ENCODE data around the gene CD38.
"Not testable (repeated sequence)": the region's sequence is repeated elsewhere in the genome, so short reads cannot be mapped to it uniquely, and the experiment has no call there.

CD38 gene

DNA sequence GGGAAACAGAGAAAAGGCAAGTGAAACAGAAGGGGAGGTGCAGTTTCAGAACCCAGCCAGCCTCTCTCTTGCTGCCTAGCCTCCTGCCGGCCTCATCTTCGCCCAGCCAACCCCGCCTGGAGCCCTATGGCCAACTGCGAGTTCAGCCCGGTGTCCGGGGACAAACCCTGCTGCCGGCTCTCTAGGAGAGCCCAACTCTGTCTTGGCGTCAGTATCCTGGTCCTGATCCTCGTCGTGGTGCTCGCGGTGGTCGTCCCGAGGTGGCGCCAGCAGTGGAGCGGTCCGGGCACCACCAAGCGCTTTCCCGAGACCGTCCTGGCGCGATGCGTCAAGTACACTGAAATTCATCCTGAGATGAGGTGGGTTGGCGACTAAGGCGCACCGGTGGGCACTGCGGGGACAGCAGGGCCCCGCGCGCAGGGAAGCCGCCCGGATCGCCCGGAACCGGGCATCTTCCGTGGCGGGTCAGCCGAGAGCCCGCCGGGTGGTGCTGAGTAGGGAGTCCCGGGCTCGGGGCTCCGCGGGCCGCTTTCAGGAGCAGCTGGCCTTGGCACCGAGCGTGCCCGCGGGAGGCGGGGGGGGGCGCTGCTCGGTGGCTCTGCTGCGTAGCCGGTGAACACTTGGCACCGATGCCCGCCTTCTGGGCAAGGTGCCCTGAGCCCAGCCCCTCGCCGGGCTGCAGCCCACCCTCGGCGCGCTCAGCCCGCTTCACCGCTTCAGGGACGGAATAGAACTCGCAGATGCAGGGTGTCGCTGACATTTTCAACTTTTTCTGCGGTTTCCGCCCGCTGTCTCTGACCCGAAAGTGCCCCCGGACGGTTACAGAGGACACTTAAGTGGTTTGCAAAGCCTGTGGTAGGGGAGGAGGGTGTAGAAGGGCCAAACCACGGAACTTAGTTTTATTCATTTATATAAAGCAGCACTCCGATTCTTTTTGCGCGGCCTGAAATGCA is at the start of gene CD38:
TSS of gene CD38 (plus strand) at position 40 of the 953 bp plus-strand sequence. CDS start at position 127, 87 bp downstream.
- peak; percentile 48 to 53 for DNase-seq

DNA sequence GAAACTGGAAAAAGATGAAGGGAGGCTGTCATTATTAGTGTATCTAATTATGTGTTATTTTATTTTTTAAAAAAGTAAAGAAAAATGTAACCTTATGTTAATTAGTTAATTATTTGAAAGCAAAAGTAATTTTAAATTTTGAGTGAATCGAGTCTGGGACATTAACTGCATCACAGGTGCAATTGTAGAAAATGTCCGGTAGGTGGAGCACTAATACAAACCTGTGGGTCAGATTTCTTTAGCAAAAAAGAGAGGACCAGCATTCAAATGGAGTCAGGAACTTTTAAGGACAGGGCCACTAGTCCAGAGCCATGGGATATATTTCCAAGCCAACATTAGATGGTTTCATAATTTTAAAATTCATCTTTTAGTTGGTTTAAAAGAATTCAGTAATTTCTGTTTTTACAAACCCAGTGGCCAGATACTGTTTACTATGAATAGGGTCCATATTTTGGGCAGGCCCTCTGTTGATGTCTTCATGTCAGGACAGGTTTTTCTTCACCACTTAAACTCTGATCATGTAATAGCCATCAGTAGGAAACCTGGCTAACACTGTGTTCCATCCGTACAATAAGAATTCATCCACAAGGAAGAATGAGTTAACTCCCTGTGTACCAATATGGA is 48.1 kb upstream of the CD38 start:
- DNase-seq: peak; percentile 38 to 66

DNA sequence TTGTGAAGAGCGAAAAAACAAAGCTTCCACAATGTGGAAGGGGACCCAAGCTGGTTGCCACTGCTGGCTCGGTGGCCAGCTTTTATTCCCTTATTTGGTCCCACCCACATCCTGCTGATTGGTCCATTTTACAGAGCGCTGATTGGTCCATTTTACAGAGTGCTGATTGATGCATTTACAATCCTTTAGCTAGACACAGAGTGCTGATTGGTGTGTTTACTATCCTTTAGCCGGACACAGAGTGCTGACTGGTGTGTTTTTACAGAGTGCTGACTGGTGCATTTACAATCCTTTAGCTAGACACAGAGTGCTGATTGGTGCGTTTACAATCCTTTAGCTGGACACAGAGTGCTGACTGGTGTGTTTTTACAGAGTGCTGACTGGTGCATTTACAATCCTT is 45.1 kb upstream of the CD38 start:
- not testable (repeated sequence) for DNase-seq

DNA sequence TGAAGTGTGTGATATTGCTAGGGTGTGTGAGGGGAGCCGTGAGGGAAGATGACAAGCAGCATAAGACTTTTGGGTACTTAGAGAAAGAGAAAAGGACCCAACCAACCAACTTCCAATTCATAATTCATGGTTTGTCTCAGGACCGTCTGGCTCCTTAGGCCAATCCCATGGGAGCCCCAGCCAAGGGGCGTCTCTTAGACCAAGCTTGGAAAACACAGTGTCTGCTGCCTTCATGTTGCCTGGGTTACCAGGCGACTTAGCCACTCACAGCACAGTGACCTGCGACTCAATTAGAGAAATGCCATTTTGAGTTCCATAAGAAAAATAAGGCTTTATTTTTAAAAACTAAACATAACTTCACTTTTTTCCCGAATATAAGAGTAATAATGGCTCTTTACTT is 42.6 kb upstream of the CD38 start:
- DNase-seq: no peak

DNA sequence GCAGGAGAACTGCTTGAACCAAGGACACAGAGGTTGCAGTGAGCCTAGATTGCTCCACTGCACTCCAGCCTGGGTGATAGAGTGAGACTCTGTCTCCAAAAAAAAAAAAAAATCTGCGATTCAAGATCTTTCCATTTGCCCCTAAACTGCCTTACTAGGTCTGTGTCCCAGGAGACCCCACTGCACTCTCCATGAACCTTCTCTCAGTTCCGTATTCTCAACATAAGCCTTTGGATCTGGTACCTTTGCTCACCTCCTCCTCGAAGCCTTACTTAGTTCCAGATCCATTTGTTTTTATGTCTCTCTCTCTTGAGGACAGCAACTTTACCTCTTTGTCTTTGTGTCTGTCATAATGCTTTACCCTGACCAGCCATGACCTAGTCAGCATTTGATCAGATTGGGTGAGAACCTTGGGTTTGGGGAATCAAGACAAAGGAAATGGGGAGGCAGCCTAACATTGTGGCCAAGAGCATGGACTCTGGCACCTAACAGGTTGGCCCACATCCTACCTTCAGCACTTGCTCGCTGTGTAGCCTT is 41.5 kb upstream of the CD38 start:
- no peak for DNase-seq

DNA sequence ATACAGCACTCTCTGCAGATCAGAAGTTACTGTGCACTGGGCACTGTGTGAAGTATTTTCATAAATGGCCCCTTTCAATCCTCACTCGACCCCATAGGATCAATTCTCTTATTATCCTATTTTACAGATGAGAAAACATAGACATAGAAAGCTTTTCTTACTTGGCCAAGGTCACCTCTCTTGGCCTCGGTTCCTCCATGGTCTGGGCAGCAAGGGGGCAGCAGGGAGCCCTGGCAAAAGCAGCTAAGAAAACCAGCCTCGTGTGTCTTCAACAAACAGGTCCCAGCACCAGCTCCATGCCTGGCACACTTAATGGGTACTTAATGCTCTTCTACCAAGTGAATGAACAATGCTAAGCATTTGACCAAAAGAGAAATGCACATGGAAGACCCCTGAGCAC is 40.9 kb upstream of the CD38 start:
- DNase-seq: no peak

DNA sequence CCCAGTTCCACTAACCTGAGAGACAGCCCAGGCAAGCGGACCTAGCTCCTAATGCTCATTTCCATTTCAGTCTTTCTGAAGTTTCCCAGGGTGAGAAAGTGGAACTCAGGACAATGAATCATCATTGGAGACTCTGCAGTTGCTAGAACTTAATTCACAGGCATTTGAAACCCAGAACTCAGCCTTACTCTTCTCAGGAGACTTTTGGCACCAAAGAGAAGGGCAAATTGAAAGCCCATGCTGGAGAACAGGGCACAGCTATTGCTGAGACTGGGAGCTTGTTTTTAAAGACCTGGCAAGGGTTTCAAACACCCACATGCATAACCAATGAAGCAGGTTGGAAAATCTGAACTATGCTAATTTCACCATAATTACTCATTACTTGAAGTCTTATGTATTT is 39.3 kb upstream of the CD38 start:
- no peak for DNase-seq

DNA sequence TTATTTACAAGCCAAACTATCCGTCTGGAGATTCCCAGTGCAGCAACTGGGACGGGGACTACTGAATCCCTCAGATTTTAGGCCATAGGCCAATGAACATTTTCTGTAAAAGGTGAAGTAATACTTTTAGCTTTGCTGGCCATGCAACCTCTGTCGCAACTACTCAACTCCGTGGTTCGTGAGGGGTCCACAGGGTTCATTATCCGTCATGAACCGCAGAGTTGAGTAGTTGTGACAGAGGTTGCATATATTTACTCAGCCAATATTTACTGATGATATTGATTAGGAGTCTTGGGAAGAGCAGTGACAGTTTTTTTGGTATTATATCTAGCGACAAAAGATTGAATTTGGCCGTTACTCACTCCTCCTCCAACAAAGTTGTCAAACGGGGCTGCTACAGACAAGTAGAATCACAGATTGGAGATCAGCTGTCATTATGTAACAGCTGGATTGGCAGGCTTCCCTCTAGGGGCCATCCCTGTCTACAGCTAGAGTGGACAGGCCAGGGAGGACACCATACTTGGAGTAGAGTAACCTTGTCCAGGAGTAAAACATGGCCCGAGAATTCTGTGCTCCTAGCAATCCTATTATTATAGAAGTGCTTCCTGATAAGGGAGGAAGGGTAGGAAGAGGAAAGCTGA is 37.2 kb upstream of the CD38 start:
- no peak for DNase-seq

DNA sequence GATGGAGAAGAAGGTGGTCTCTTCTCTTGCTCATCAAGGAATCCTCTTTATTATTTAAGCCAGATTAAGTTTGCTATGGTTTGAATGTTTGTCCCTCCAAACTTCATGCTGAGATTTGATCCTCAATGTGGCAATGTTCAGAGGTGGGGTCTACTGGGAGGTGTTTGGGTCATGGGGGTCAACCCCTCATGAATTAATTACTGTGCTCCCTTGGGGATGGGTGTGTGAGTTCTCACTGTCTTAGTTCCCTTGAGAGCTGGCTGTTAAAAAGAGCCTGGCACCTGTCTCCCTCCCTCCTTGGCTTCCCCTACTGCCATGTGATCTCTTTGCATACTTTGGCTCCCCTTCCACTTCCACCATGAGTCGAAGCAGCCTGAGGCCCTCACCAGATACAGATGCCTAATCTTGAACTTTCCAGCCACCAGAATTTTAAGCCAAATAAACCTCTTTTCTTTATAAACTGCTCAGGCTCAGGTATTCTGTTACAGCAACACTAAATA is 36.0 kb upstream of the CD38 start:
- DNase-seq: no peak

DNA sequence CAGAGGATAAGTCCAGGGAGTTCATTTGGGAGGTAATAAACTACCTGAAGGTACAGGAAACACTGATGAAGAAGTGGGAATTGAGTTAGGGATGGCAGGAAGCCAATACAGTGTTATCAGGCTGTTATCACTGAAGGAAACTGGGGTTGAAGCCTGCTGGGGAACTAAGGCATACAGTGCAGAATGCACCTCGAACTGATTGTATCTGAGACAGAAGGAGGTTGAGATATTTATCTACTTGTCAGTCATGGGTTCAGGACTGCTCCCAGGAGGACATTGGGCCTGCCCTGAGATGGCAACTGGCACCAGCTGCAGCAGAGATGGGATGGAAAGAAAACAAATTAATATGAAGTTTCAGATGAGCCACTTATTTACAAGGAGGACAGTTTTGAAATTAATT is 35.5 kb upstream of the CD38 start:
- no peak for DNase-seq

DNA sequence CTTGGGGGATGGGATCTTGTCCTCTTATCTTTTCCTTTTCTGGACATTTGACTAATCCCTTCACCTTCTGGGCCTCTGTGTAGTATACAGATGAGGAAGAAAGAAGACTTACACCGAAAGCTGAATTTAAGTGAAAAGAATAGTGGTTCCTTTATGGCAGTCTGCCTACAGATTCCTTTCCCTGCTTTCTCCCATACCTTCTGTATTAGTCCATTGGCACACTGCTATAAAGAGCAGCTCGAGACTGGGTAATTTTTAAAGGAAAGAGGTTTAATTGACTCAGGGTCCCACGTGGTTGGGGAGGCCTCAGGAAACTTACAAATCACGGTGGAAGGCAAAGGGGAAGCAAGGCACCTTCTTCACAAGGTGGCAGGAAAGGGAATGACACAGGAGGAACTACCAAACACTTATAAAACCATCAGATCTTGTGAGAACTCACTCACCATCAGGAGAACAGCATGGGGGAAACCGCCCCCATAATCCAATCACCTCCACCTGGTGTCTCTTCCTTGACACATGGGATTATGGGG is 34.0 kb upstream of the CD38 start:
- no peak for DNase-seq

DNA sequence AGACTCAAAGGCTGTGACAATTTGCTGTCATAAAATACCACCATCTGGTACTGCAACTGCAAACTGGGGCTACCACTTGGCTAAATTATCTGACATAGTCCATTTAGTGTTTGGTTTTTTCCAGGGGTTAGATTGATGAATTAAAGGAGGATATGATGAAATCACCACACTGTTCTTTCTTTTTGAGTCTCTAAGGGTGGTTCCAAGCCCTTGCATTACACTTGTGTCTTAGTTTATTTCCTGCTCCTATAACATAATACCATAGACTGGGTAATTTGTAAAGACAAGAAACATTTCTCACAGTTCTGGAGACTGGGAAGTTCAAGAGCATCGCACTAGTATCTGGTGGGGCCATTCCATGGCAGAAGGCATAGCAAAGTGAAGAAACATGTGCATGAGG is 32.0 kb upstream of the CD38 start:
- no peak for DNase-seq

DNA sequence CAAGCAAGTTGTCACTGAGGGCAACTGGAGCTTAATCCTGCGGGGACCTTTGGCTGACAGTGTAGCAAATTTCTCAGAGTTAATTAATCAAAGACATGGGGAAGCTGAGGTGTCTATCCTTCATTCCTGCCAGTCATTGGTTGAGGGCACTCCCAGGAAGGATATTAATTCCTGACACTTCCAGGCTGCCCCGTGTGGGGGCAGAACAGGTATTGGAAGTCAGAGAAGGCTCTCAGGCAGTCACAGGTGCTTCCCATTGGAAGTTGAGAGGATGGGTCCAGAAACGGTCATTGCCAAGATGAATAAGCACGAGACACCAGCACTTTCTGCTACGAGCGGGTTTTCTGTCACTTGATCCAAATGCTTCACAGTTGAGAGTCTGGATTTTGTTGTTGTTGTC is 29.1 kb upstream of the CD38 start:
- DNase-seq: no peak

DNA sequence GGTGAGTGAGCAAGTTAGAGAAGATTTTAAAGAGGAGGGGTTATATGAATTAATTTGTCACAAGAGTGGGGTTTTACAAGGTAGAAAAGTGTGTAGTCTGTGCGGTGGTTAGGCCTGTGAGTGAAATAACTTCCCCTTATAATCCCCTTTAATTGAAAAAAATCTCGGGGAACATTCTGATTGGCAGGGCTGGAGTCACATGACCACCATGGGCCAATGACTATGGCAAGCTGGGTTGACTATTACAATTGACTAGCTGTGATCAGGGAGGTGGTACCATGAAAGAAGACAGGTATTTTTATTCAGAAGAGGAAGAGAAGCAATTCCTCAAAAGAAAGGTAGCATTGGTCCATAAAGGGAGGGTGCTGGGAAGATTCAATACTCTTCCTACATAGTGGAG is 27.0 kb upstream of the CD38 start:
- no peak for DNase-seq

DNA sequence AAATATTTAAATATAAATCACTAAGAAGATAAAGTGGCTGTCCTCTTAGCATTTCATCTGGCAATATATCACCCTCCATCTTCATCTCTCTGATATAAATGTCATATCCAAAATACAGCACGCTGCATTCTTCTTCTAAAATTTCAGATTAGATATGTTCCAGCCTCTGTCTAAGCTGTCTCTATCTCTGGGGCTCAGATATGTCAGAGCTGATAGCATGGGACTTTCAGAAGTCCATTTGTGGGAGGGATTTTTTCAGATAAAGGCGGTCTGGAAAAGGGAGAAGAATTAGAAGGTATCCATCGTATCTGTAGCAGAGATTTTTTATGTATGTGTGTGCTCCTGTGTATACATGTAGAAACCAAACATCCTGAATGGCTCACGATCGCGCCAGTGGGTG is 25.0 kb upstream of the CD38 start:
- DNase-seq: no peak

DNA sequence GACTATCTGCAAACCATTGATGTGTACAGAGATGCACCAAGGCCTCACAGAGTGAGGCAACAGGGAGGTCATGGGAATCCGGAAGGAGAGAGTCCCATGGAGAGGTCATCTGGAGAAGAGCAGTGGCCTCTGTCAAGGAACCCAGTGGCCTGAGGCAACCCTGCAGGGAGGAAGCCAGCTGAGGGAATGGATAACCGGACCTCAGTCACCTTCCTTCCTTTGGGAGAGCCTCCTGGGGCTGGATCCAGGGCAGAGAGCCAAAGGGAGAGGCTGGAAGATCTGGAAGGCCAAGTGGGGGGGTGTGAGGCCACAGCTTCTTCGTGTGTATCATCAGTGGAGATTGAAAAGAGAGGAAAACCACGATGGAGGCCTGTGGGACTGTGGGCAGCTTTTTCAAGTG is 24.3 kb upstream of the CD38 start:
- no peak for DNase-seq

DNA sequence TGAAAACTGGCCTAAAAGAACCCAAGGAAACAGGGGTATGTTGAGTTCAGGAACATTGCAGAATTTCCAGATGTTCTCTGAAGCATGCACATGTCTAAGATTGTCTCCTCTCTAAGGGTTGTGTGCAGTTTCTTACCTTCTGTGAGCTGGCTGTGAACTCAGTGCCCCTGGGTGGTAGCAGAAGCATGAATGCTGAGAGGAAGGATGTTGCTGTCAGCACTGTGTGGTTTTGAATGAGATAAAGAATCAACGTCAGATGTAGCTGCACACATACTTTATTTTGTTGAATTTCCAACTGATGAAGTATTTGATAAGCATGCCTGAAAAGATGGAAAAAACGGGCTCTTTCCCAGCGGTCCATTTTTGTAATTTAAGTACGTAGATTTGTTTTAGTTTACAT is 23.8 kb upstream of the CD38 start:
- peak; percentile 43 to 50 for DNase-seq

DNA sequence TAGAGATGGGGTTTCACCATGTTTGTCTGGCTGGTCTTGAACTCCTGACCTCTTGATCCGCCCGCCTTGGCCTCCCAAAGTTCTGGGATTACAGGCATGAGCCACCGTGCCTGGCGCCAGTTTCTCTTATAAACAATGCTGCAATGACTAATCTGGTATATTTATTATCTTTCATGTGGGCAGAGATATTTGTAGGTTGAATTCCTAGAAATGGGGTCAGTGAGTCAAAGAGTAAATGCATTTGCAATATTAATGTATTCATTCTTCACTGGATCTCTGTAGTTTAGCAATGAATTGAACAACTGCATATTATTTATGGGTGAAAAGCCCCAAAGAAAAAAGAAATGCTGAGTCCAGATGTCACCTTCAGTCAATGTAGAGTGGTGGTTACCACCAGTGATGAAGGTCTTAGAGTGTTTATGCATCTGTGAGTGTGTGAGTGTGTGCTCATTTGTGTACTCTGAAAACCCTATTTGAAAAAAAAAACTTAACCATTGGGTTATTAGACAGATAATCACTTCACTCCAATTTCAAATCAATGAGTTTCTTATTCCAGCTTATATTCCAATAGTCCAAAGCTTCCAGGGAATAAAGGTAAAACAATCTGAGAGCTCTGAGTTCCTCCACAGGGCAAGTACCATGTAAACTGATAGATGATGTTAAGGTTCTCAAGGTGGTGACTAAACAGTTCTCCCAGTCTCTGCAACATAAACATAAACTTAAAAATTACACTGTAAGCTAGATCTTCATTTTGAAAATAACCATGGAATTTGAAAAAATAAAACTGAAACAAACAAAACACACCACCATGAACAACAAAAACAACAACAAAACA is 22.6 kb upstream of the CD38 start:
- peak; percentile 35 to 41 for DNase-seq

DNA sequence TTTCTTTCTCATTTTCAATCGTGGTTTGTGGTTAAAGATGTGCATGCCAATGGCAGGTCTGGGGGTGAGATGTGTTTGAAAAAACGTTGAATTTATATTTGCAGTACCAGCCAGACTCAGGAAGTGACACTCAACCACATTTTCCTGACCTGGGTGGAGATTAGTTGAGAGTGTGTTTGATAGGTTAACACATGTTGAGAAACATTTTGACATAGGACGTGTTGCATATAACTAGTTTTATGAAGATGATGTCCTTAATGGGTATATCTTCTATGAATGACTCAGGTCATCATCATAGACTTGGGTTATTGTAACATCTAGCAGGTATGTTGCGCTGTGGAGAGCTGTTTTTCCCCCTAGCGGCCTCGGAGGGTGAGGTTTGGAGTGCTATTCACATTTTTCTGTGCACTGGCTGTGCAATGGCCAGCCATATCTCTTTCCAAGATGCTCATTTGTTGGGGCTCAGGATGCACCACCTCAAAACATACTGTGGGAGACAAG is 21.7 kb upstream of the CD38 start:
- peak; percentile 75 to 88 for DNase-seq

DNA sequence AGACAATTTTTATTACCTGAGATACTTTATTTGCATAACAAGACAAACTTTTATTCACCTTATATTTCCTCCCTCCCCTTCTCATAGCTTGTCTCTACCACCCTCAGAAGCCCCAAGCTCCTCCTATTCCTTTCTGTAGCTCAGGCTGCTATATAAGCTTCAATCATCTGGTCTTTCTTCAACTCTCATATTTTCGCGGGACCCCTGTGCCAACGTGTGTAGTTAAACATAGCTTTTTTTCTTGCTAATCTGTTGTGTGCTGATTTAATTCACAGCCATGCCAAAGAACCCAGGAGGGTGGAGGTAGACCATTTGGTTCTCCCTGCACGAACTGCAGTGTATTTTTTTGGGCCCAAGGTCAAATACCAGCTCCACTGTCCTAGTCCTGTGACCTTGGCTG is 21.1 kb upstream of the CD38 start:
- DNase-seq: no peak

DNA sequence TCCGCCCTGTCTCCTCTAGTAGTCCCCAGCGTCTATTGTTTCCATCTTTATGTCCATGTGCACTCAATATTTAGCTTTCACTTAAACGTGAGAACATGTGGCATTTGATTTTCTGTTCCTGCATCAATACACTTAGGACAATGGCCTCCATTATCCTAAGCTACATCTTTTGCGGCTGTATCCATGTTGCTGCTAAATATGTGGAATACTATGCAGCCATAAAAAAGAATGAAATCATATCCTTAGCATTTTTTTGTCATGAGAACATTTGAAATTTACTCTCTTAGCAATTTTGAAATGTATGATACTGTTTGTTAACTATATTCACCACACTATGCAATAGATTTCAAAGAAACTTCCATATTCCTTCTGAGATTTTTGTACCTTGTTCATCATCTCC is 19.8 kb upstream of the CD38 start:
- no peak for DNase-seq

DNA sequence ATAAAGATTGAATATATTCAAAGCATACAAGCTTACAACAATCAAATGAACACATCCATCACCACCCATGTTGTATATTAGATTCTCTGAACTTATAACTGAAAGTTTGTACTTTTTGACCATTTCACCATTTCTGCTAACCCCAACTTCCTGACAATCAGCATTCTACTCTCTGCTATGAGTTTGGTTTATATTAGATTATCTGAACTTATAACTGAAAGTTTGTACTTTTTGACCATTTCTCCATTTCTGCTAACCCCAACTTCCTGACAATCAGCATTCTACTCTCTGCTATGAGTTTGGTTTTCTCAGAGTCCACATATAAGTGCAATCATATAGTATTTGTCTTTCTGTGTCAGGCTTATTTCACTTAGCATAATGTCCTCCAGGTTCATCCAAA is 15.7 kb upstream of the CD38 start:
- DNase-seq: not testable (repeated sequence)
